Measurements from ENCODE around the gene STXBP3.

The STXBP3 gene

GRCh38 chr1:108745980-108746381 is 493 bp upstream of the STXBP3 start:
- no peak overlapping the region for H3K27ac ChIP-seq (ENCODE audit: low read length)
- H3K27me3 ChIP-seq (ENCODE audit: insufficient read depth, low read length): peaks cover 9% of the 10 kb centered on the region
- H3K9me3 ChIP-seq (ENCODE audit: insufficient read depth, low read depth, low read length): no peaks in the 10 kb centered on the region
- no peak overlapping the region for H3K4me3 ChIP-seq (ENCODE audit: low read length)
- peaks cover 3% of the 10 kb centered on the region; the same call in 1 of the 2 replicates for H3K4me1 ChIP-seq (ENCODE audit: insufficient read depth, low read length)
- 0 out of 2 replicates have a peak, but pooled peaks cover 7% of the 10 kb centered on the region for H3K36me3 ChIP-seq (ENCODE audit: insufficient read depth, low read depth, low read length)
- no peak overlapping the region for H3K9ac ChIP-seq (ENCODE audit: low read depth, low read length)

- Histone ChIP-seq H3K27me3 (ENCODE audit: insufficient read depth, low read length) (peaks cover 9% of the 10 kb centered on the region), H3K4me1 (ENCODE audit: insufficient read depth, low read length) (peaks cover 3% of the 10 kb centered on the region; the same call in 1 of the 2 replicates), H3K9ac (ENCODE audit: low read depth, low read length) (peak overlapping the region; percentile 77; the same call in 1 of the 2 replicates), H3K27ac (ENCODE audit: low read length) (peak overlapping the region; percentile 76), H3K4me3 (ENCODE audit: low read length) (peak overlapping the region; percentile 80), H3K36me3 (ENCODE audit: insufficient read depth, low read depth, low read length) (peaks cover 10% of the 10 kb centered on the region), H3K9me3 (ENCODE audit: insufficient read depth, low read depth, low read length) (no peaks in the 10 kb centered on the region)
These were observed 837 bp downstream of the STXBP3 start for GRCh38 chr1:108747171-108747850.

- Histone ChIP-seq H3K9ac (ENCODE audit: low read depth, low read length) (peak overlapping the region; percentile 77; the same call in 1 of the 2 replicates), H3K4me3 (ENCODE audit: low read length) (peak overlapping the region; percentile 80), H3K4me1 (ENCODE audit: insufficient read depth, low read length) (peaks cover 3% of the 10 kb centered on the region; the same call in 1 of the 2 replicates), H3K27me3 (ENCODE audit: insufficient read depth, low read length) (peaks cover 9% of the 10 kb centered on the region), H3K36me3 (ENCODE audit: insufficient read depth, low read depth, low read length) (peaks cover 16% of the 10 kb centered on the region), H3K27ac (ENCODE audit: low read length) (no peak overlapping the region), H3K9me3 (ENCODE audit: insufficient read depth, low read depth, low read length) (no peaks in the 10 kb centered on the region)
These were observed 1.4 kb downstream of the STXBP3 start for GRCh38 chr1:108747898-108748297.

- Histone ChIP-seq H3K27me3 (ENCODE audit: insufficient read depth, low read length) (peaks cover 9% of the 10 kb centered on the region), H3K4me1 (ENCODE audit: insufficient read depth, low read length) (peaks cover 3% of the 10 kb centered on the region; the same call in 1 of the 2 replicates), H3K4me3 (ENCODE audit: low read length) (no peak overlapping the region), H3K9me3 (ENCODE audit: insufficient read depth, low read depth, low read length) (no peaks in the 10 kb centered on the region), H3K27ac (ENCODE audit: low read length) (no peak overlapping the region), H3K9ac (ENCODE audit: low read depth, low read length) (no peak overlapping the region), H3K36me3 (ENCODE audit: insufficient read depth, low read depth, low read length) (peaks cover 25% of the 10 kb centered on the region)
These were observed 2.6 kb downstream of the STXBP3 start for GRCh38 chr1:108749081-108749480.

GRCh38 chr1:108750476-108751181 is 4.2 kb downstream of the STXBP3 start:
- Histone ChIP-seq H3K4me1 (ENCODE audit: insufficient read depth, low read length) (peaks cover 3% of the 10 kb centered on the region; the same call in 1 of the 2 replicates), H3K9ac (ENCODE audit: low read depth, low read length) (no peak overlapping the region), H3K27ac (ENCODE audit: low read length) (no peak overlapping the region), H3K27me3 (ENCODE audit: insufficient read depth, low read length) (peaks cover 5% of the 10 kb centered on the region), H3K36me3 (ENCODE audit: insufficient read depth, low read depth, low read length) (peaks cover 41% of the 10 kb centered on the region), H3K9me3 (ENCODE audit: insufficient read depth, low read depth, low read length) (no peaks in the 10 kb centered on the region), H3K4me3 (ENCODE audit: low read length) (no peak overlapping the region)

- no peaks in the 10 kb centered on the region for H3K4me1 ChIP-seq (ENCODE audit: insufficient read depth, low read length)
- no peak overlapping the region for H3K9ac ChIP-seq (ENCODE audit: low read depth, low read length)
- no peak overlapping the region for H3K27ac ChIP-seq (ENCODE audit: low read length)
- H3K36me3 ChIP-seq (ENCODE audit: insufficient read depth, low read depth, low read length): peaks cover 62% of the 10 kb centered on the region
- H3K4me3 ChIP-seq (ENCODE audit: low read length): no peak overlapping the region
- H3K9me3 ChIP-seq (ENCODE audit: insufficient read depth, low read depth, low read length): no peaks in the 10 kb centered on the region
- no peaks in the 10 kb centered on the region for H3K27me3 ChIP-seq (ENCODE audit: insufficient read depth, low read length)
These were observed 6.9 kb downstream of the STXBP3 start for GRCh38 chr1:108753363-108753762.

GRCh38 chr1:108758796-108759195 is 12.3 kb downstream of the STXBP3 start:
- Histone ChIP-seq H3K36me3 (ENCODE audit: insufficient read depth, low read depth, low read length) (peaks cover 87% of the 10 kb centered on the region), H3K9me3 (ENCODE audit: insufficient read depth, low read depth, low read length) (no peaks in the 10 kb centered on the region)

GRCh38 chr1:108767115-108767514 is 20.6 kb downstream of the STXBP3 start:
- Histone ChIP-seq H3K4me3 (ENCODE audit: low read length) (no peak overlapping the region), H3K4me1 (ENCODE audit: insufficient read depth, low read length) (no peaks in the 10 kb centered on the region), H3K27me3 (ENCODE audit: insufficient read depth, low read length) (no peaks in the 10 kb centered on the region), H3K9ac (ENCODE audit: low read depth, low read length) (no peak overlapping the region), H3K36me3 (ENCODE audit: insufficient read depth, low read depth, low read length) (peaks cover 39% of the 10 kb centered on the region), H3K9me3 (ENCODE audit: insufficient read depth, low read depth, low read length) (no peaks in the 10 kb centered on the region), H3K27ac (ENCODE audit: low read length) (no peak overlapping the region)

More at GRCh38 chr1:108758796-108759195, 12.3 kb downstream of the STXBP3 start:
- no peak overlapping the region for H3K27ac ChIP-seq (ENCODE audit: low read length)
- H3K27me3 ChIP-seq (ENCODE audit: insufficient read depth, low read length): no peaks in the 10 kb centered on the region
- no peak overlapping the region for H3K4me3 ChIP-seq (ENCODE audit: low read length)
- no peak overlapping the region for H3K9ac ChIP-seq (ENCODE audit: low read depth, low read length)
- no peaks in the 10 kb centered on the region for H3K4me1 ChIP-seq (ENCODE audit: insufficient read depth, low read length)

GRCh38 chr1:108767708-108768107 is 21.2 kb downstream of the STXBP3 start:
- peaks cover 38% of the 10 kb centered on the region for H3K36me3 ChIP-seq (ENCODE audit: insufficient read depth, low read depth, low read length)
- H3K9me3 ChIP-seq (ENCODE audit: insufficient read depth, low read depth, low read length): no peaks in the 10 kb centered on the region
- no peak overlapping the region for H3K4me3 ChIP-seq (ENCODE audit: low read length)
- no peak overlapping the region for H3K9ac ChIP-seq (ENCODE audit: low read depth, low read length)
- no peaks in the 10 kb centered on the region for H3K4me1 ChIP-seq (ENCODE audit: insufficient read depth, low read length)
- no peaks in the 10 kb centered on the region for H3K27me3 ChIP-seq (ENCODE audit: insufficient read depth, low read length)
- no peak overlapping the region for H3K27ac ChIP-seq (ENCODE audit: low read length)

GRCh38 chr1:108777839-108778238 is 31.4 kb downstream of the STXBP3 start:
- H3K27me3 ChIP-seq (ENCODE audit: insufficient read depth, low read length): no peaks in the 10 kb centered on the region
- no peaks in the 10 kb centered on the region for H3K4me1 ChIP-seq (ENCODE audit: insufficient read depth, low read length)
- no peak overlapping the region for H3K27ac ChIP-seq (ENCODE audit: low read length)
- H3K9ac ChIP-seq (ENCODE audit: low read depth, low read length): no peak overlapping the region
- H3K4me3 ChIP-seq (ENCODE audit: low read length): no peak overlapping the region
- H3K9me3 ChIP-seq (ENCODE audit: insufficient read depth, low read depth, low read length): no peaks in the 10 kb centered on the region
- H3K36me3 ChIP-seq (ENCODE audit: insufficient read depth, low read depth, low read length): peaks cover 83% of the 10 kb centered on the region

GRCh38 chr1:108779455-108779854 is 33.0 kb downstream of the STXBP3 start:
- Histone ChIP-seq H3K4me1 (ENCODE audit: insufficient read depth, low read length) (no peaks in the 10 kb centered on the region), H3K9ac (ENCODE audit: low read depth, low read length) (no peak overlapping the region), H3K27ac (ENCODE audit: low read length) (no peak overlapping the region), H3K36me3 (ENCODE audit: insufficient read depth, low read depth, low read length) (peaks cover 83% of the 10 kb centered on the region), H3K9me3 (ENCODE audit: insufficient read depth, low read depth, low read length) (peaks cover 12% of the 10 kb centered on the region), H3K4me3 (ENCODE audit: low read length) (no peak overlapping the region), H3K27me3 (ENCODE audit: insufficient read depth, low read length) (no peaks in the 10 kb centered on the region)

Measured in iPS-20b (cell line).